VCaP (cell line): ENCODE results near the gene MXRA7.
"Not testable (repeated sequence)": the region's sequence is repeated elsewhere in the genome, so short reads cannot be mapped to it uniquely, and the experiment has no call there.

Experiments used
- H3K27ac ChIP-seq: fragments of 450-650 bp; 2 replicates; pipeline ENCODE4 v1.5.1; 2017
- CTCF ChIP-seq: fragments of 450-650 bp; conservative IDR thresholded peaks from 2 replicates; pipeline ENCODE4 v1.5.1; 2017; ENCODE audit warnings: mild to moderate bottlenecking, moderate library complexity

MXRA7 gene

GRCh38 chr17:76641501-76641900 is 69.3 kb downstream of the MXRA7 start:
- no peak for TF ChIP-seq CTCF
- H3K27ac ChIP-seq, result no peak overlapping the region

GRCh38 chr17:76640550-76641380 is 70.0 kb downstream of the MXRA7 start:
- no peak overlapping the region for H3K27ac ChIP-seq
- no peak for TF ChIP-seq CTCF

GRCh38 chr17:76638263-76638662 is 72.5 kb downstream of the MXRA7 start:
- TF ChIP-seq CTCF, result no peak

GRCh38 chr17:76636486-76637206 is 74.1 kb downstream of the MXRA7 start:
- H3K27ac ChIP-seq, result not testable (repeated sequence)

More at GRCh38 chr17:76638263-76638662, 72.5 kb downstream of the MXRA7 start:
- H3K27ac ChIP-seq, result no peak overlapping the region

GRCh38 chr17:76635659-76636360 is 75.0 kb downstream of the MXRA7 start:
- H3K27ac ChIP-seq, result no peak overlapping the region
- TF ChIP-seq CTCF, result no peak

GRCh38 chr17:76635039-76635438 is 75.7 kb downstream of the MXRA7 start:
- no peak for TF ChIP-seq CTCF

GRCh38 chr17:76633628-76634328 is 77.0 kb downstream of the MXRA7 start:
- no peak for TF ChIP-seq CTCF
- H3K27ac ChIP-seq, result no peak overlapping the region

More at GRCh38 chr17:76635039-76635438, 75.7 kb downstream of the MXRA7 start:
- H3K27ac ChIP-seq, result no peak overlapping the region
